HUDEP-2 (cell line): Measurements from ENCODE around the gene PLA2G4E.

Source experiments
- DNase-seq, 76 experiments: peaks; one replicate each; lab custom pipeline; 2025; ENCODE audit not compliant: unreplicated experiment in 76 of 76; lab: John Stamatoyannopoulos, UW

The PLA2G4E gene

DNA sequence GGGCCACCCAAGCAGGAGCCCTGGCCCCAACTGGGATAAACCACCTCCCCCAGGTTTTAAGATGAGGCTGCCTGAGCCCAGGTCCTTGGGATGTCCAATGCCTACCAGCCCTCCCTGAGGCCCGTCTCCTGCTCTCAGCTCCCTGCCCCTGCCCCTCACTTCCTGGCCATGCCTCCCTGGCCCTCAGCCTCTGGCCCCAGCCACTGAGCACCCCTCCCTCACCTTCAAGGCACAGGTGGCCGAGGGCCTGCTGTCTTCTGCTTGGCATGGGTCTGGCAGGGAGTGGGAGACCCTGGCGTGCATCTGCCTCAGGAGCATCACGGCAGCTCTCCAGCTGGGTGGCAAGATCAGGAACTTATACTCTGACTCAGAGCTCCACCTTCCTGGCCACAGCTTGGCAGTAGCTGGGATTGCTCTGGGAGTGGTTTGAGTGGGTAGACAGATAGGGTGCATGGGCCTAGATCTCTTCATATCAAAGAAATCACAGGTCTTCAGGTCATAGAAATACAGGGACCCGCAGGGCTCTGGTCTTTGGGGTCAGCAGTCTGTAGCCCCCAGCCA, at the start of gene PLA2G4E:
TSS of gene PLA2G4E (minus strand) at position 330 of the 561 bp plus-strand sequence. CDS start at position 318, 12 bp downstream.
- peak in 21 of 76 experiments; percentile 6 to 41 (median 16) for DNase-seq

GRCh38 chr15:42070279-42070975, 49.6 kb upstream of the PLA2G4E start:
- no peak for DNase-seq

DNA sequence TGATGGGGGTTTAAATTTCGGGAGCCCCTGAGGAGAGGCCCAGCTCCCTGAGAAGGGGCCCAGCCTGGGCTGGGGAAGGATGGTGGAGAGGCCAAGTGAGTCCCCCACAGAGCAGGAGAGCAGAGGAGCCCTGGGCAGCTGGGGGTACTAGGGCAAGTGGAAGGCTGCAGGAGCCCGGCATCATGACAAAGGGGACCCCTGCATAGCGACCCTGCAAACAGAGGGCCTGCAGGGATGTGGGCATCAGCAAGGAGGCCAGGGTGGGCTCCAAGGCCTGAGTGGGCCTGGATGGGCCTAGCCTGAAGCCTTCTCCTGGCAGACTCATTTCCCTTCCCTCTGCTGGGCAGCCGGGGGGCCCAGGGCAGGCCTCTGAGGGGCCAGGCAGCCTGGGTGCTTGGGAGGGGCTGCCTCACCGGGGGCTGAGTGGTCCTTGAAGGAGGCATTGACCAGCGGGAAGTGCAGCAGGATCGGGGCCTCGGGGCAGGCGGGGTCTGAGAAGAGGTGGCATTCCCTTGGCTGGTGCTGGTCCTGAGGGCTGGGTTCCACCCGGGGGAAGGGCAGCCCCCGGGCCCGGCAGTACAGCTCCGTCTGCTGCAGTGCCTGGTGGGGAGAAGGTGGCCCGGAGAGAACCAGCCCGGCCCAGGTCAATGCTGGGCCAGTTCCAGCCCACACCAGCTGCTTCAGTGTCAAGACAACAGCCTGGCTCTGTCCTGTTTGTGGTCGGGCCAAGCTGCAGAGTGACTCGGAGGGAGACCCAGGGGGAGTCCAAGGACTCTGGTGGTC, 48.8 kb upstream of the PLA2G4E start:
- DNase-seq = no peak

- DNase-seq = no peak
Measured at GRCh38 chr15:42069025-42069424, 48.2 kb upstream of the PLA2G4E start.

GRCh38 chr15:42068601-42069000, 47.8 kb upstream of the PLA2G4E start:
- no peak for DNase-seq

- DNase-seq = peak in 1 of 76 experiments; percentile 6
Measured at GRCh38 chr15:42066764-42067415, 46.0 kb upstream of the PLA2G4E start.

DNA sequence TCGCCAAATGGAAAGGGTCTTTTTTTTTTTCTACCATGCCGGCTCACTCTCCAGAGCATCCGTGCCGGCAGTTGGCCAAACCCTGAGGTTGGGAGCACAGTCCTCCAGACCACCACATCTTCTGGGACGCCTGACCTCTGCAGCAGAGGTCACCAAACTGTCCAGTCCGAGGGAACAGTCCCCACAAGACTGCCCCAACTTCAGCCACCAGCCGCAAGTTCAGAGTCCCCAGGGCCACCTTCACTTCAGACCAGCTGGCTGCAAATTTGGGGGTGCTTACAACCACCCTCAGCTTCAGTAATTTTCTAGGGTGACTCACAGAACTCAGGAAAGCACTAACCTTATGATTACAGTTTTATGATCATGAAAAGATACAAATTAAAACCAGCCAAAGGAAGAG, 44.6 kb upstream of the PLA2G4E start:
- no peak for DNase-seq

- DNase-seq = no peak
Measured at GRCh38 chr15:42065033-42065432, 44.2 kb upstream of the PLA2G4E start.

GRCh38 chr15:42064271-42064670, 43.4 kb upstream of the PLA2G4E start:
- no peak for DNase-seq

GRCh38 chr15:42063122-42063848, 42.4 kb upstream of the PLA2G4E start:
- DNase-seq = no peak

DNA sequence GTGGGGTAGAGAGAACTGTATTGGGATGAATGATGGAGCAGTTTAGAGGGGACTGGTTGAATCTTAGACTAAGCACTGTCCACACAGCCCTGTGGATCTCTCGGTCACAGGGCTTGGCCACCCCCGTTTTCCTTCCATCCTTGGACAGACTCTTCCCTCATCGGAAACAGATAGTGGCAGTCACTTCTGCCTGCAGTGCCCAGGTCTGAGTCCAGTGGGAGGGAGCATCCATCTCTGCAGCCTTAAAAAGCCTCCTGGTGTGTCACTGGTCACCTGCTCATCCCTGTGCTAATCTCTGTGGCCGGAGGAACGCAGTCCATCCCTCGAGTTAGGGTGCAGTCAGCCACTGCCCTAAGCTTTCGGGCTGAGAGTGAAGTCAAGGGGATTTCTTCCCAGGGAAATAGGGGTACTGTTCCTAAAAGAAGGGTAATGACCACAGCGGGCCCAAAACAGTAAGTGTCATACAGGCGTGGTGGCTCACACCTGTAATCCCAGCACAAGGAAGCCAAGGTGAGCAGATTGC, 41.5 kb upstream of the PLA2G4E start:
- no peak for DNase-seq

GRCh38 chr15:42060797-42061196, 40.0 kb upstream of the PLA2G4E start:
- no peak for DNase-seq

GRCh38 chr15:42060477-42060763, 39.6 kb upstream of the PLA2G4E start:
- no peak for DNase-seq

- DNase-seq = peak in 38 of 76 experiments; percentile 6 to 56 (median 34)
Measured at GRCh38 chr15:42059661-42060476, 39.0 kb upstream of the PLA2G4E start.

DNA sequence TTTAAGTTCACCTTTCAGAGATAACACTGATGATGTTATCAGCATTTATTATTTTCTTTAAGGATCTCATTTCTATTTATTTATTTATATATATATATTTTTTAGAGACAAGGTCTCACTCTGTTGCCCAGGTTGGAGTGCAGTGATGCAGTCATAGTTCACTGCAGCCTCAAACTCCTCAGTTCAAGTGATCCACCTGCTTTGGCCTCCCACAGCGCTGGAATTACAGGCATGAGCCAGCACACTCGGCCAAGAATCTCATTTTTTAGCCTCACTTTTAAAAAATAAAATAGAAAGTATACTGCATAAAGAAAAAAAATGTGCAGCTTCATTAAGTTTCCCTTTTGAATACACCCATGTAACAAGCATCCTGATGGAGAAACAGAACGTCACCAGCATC, 37.9 kb upstream of the PLA2G4E start:
- DNase-seq = no peak

DNA sequence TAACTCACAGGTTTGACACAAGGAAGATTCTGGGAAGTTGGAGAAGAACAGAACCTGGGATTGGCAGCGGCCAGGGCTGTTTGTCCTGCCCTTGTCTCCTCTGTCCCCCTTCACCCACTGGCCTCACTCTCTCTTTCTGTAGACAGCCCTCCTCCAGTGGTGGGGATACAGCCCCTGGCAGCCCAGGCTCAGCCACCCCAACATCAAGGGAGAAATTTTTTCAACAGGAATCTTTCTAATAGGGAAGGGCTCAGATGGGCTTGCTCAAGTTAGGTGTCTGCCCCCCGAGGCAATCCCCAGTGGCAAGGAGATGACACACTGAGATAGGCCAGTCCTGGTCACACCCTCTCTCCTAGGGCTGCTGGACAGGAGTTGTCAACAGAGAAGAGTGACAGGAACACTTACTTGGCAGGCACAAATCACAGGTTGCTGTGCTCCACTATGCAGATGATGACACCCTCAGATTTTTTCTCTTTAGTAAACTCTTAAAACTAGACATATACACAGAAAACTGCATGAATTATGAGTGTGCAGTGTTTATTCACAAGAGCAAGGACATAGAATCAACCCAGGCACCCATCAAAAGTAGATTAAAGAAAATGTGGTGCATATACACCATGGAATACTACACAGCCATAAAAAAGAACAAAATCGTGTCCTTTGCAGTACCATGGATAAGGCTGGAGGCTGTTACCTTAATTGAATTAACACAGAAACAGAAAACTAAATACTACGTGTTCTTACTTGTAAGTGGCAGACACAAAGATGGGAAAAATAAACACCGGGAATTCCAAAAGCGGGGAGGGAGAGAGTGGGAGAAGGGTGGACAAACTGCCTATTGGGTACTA, 37.2 kb upstream of the PLA2G4E start:
- no peak for DNase-seq

GRCh38 chr15:42056934-42057798, 36.3 kb upstream of the PLA2G4E start:
- DNase-seq = peak in 57 of 76 experiments; percentile 7 to 72 (median 41)

DNA sequence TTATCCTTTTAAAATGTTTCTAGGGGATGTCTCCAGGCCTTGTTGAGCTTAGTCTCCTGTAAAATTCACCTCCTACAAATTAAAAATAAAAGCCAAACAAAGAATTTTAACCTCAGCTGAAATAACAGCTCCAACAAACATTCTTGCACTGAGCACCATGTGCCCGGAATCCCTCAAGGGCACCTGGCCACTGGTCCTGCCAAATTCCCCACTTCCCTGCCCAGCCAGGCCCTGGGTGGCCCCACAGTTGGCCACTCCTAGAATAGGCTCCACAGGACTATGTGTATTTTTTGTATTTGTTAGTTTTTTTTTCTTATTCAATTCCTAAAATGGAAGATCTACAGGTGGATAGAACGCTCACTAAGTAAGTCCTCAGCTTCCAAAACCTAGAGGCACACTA, 33.1 kb upstream of the PLA2G4E start:
- no peak for DNase-seq
